GM12878 (cell line): ENCODE results near the gene SNCAIP.

Experiments used
- CTCF ChIP-seq, 3 experiments: IDR thresholded peaks in 2 of 3; conservative IDR thresholded peaks in 1 of 3; 2 replicates each; pipeline ENCODE4 v1.5.1; 2011; ENCODE audit warnings: low read depth in 3 of 3, low read length in 3 of 3, mild to moderate bottlenecking in 3 of 3, control low read depth in 2 of 3, moderate library complexity in 2 of 3, inconsistent platforms in 1 of 3, mixed read lengths in 1 of 3; ENCODE audit not compliant: control insufficient read depth in 2 of 3, insufficient read depth in 1 of 3; ENCODE audit errors: extremely low read depth in 1 of 3
- EGR1 ChIP-seq, 2 experiments: IDR thresholded peaks; 1 replicate in 1 of 2; 2 replicates in 1 of 2; pipeline ENCODE4 v1.6.1; 2011 to 2012; ENCODE audit warnings: low read depth in 2 of 2, low read length in 2 of 2, borderline replicate concordance in 1 of 2, mild to moderate bottlenecking in 1 of 2, moderate library complexity in 1 of 2
- EP300 ChIP-seq, 2 experiments: fragments of 150-350 bp in 1 of 2; IDR thresholded peaks; 2 replicates each; pipeline ENCODE4 v1.6.1; 2011 to 2012; ENCODE audit warnings: low read depth in 2 of 2, low read length in 2 of 2, borderline replicate concordance in 1 of 2, improper control_type of control experiment in 1 of 2, inconsistent platforms in 1 of 2; ENCODE audit not compliant: control insufficient read depth in 1 of 2
- HDAC6 ChIP-seq: fragments of 200-600 bp; sonication (generic); IDR thresholded peaks from one replicate; pipeline ENCODE4 v1.8.0; 2017; ENCODE audit warnings: antibody characterized with exemption; ENCODE audit not compliant: unreplicated experiment
- POU2F2 ChIP-seq: IDR thresholded peaks from 3 replicates; pipeline ENCODE4 v1.6.1; 2011; ENCODE audit warnings: low read depth, mild to moderate bottlenecking, low read length, borderline replicate concordance
- REST ChIP-seq: IDR thresholded peaks from 2 replicates; pipeline ENCODE4 v1.6.1; 2012; ENCODE audit warnings: mild to moderate bottlenecking, low read depth, low read length
- SMC3 ChIP-seq: IDR thresholded peaks from 2 replicates; pipeline ENCODE4 v1.6.1; 2011; ENCODE audit warnings: low read length, improper control_type of control experiment, borderline replicate concordance
- SP1 ChIP-seq: IDR thresholded peaks from one replicate; pipeline ENCODE4 v1.6.1; 2011; ENCODE audit warnings: low read depth, low read length
- TARDBP ChIP-seq: IDR thresholded peaks from 2 replicates; pipeline ENCODE4 v1.6.1; 2016; ENCODE audit warnings: borderline replicate concordance
- TCF3 ChIP-seq: IDR thresholded peaks from 2 replicates; pipeline ENCODE4 v1.6.1; 2012; ENCODE audit warnings: low read depth, mild to moderate bottlenecking, low read length, borderline replicate concordance; ENCODE audit not compliant: insufficient read depth
- ZBTB40 ChIP-seq: fragments of 450-650 bp; IDR thresholded peaks from 2 replicates; pipeline ENCODE4 v1.6.1; 2016; ENCODE audit warnings: mild to moderate bottlenecking, moderate library complexity, borderline replicate concordance
- TF ChIP-seq, protein P1 (sequence below): fragments of 450-650 bp; IDR thresholded peaks from 2 replicates; pipeline ENCODE4 v1.6.1; 2017; ENCODE audit warnings: antibody characterized with exemption, mild to moderate bottlenecking, moderate library complexity

GRCh38 chr5:122501089-122501435 lies 189.0 kb downstream of the SNCAIP start:
- TF ChIP-seq POU2F2 = no peak
- TF ChIP-seq TCF3 = no peak
- TF ChIP-seq HDAC6 = no peak
- no peak for TF ChIP-seq REST
- TF ChIP-seq EGR1 (IDR thresholded peaks at IDR 0.05; ENCODE audit: borderline replicate concordance in 1 of 2, low read depth in 2 of 2, low read length in 2 of 2) = no peak
- no peak for TF ChIP-seq ZBTB40
- TF ChIP-seq SMC3 = no peak
- TF ChIP-seq TARDBP = no peak
- TF ChIP-seq CTCF (IDR thresholded peaks at IDR 0.05 in 2 of 3, conservative IDR thresholded peaks at IDR 0.05 in 1 of 3; ENCODE audit: control insufficient read depth in 2 of 3, extremely low read depth in 1 of 3, insufficient read depth in 1 of 3, low read depth in 3 of 3, low read length in 3 of 3) = no peak
- TF ChIP-seq, protein P1, sequence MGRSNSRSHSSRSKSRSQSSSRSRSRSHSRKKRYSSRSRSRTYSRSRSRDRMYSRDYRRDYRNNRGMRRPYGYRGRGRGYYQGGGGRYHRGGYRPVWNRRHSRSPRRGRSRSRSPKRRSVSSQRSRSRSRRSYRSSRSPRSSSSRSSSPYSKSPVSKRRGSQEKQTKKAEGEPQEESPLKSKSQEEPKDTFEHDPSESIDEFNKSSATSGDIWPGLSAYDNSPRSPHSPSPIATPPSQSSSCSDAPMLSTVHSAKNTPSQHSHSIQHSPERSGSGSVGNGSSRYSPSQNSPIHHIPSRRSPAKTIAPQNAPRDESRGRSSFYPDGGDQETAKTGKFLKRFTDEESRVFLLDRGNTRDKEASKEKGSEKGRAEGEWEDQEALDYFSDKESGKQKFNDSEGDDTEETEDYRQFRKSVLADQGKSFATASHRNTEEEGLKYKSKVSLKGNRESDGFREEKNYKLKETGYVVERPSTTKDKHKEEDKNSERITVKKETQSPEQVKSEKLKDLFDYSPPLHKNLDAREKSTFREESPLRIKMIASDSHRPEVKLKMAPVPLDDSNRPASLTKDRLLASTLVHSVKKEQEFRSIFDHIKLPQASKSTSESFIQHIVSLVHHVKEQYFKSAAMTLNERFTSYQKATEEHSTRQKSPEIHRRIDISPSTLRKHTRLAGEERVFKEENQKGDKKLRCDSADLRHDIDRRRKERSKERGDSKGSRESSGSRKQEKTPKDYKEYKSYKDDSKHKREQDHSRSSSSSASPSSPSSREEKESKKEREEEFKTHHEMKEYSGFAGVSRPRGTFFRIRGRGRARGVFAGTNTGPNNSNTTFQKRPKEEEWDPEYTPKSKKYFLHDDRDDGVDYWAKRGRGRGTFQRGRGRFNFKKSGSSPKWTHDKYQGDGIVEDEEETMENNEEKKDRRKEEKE = no peak
- TF ChIP-seq EP300 (IDR thresholded peaks at IDR 0.05; ENCODE audit: borderline replicate concordance in 1 of 2, control insufficient read depth in 1 of 2, low read depth in 2 of 2, low read length in 2 of 2) = no peak
- no peak for TF ChIP-seq SP1
